GM19238 (cell line): Measurements from ENCODE around the gene SULF2.

Experiments used
- DNase-seq: peaks from one replicate; pipeline ENCODE4 v3.0.0; 2011; ENCODE audit warnings: low spot score; ENCODE audit not compliant: insufficient read length

SULF2 gene

DNA sequence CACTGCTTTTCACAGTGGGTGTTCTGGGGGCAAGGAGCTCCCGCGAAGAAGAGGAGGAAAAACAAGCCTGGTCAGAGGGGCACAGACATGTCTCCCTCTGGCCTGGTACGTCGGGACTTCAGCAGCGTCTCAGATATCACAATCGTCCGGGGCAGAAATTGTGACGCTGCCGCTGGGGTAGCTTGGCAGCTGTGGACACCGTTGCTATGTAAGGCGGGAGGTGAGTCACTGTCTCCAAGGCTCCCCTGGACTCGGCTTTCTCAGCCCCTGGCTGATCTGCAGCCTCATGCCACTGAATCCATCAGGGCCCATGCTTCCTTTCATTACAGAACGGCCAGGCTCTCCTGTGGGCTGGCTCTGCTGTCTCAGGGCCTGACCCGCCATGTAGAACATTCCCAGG is 98.7 kb downstream of the SULF2 start:
- DNase-seq = no peak

DNA sequence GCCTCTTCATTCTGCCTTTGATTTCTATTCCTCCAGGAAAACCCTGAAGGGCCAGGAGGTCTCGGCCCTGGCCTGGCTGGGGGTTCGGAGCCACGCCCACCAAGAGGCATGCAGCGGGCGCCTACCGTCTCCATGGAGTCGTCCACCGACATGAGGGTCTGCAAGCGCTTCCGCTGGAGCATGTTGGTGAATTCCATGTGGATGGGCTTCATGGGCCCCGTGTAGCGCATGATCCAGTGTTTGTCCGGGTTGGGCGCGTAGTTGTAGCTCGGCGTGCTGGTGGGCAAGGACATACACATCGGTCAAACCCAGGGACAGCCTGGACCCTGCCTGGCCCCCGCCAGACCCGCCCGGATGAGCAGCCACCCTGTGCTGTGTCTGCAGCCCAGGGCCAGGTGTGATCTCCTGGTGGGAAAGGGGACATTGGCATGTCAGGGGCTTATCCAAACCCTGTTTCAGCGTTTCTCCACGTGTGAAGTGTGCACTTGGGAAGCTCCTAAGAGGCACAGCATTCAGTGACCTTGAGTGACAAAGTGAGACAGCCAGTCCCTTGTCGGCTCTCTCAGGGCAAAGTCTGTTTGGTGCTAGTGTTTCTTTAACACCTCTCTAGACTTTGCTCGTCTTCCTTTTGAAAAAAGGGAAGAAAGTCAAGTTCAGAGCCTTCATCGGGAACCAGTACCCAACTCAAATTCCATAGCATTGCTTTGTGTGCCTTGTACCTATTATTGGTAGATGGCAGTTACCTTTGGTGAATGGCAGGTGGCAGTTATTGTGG is 100.8 kb downstream of the SULF2 start:
- no peak for DNase-seq

DNA sequence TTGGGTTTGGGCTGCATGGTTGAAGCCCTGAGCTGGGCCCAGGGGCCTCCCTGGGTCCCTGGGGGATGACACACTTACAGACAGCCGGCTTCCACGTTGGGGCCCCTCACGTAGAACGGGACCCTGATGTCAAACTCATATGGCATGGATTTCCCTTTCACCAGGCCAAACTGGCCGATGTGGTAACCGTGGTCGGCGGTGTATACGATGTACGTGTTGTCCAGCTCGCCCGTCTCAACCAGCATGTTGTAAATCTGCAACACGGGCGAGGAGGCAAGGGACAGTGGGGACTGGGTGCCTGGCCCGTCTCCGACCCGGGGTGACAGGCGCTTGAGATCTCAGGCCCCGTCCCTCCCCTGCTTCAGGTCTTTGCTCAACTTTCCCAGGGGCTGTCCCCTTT is 102.4 kb downstream of the SULF2 start:
- DNase-seq = no peak

DNA sequence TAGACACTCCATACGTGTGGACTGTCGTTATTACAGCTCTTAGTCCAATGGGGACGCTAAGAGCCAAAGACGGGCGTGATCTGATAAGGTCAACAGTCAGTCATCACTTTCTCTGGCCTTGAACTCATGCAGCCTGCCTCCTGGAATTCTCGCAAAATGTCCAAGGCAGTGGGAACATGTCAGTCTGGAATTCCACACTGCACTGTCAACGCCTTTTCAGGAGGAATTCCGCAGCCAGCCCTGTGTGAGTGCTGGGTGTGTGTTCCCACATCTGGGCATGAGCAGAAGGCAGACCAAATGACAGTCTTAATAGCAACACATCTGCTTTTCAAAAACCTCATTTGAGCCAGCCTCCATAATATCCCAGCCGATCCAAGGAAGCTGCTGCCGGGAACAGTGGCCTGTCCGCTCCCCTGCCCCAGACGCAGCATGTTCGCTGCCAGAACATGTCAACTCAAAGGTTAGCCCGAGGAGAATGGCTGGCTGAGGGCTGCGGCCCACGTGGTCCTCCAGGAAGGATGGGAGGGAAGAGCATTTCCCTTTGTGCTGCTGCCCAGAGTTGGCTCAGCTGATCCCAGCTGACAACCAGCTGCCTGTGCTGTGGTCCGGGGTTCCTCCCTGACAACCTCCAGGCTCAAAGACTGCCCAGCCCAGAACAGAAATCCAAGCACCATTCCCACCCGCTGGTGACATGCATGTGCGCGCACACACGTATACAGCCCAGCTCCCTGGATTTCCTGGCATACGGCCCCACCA is 103.1 kb downstream of the SULF2 start:
- no peak for DNase-seq

DNA sequence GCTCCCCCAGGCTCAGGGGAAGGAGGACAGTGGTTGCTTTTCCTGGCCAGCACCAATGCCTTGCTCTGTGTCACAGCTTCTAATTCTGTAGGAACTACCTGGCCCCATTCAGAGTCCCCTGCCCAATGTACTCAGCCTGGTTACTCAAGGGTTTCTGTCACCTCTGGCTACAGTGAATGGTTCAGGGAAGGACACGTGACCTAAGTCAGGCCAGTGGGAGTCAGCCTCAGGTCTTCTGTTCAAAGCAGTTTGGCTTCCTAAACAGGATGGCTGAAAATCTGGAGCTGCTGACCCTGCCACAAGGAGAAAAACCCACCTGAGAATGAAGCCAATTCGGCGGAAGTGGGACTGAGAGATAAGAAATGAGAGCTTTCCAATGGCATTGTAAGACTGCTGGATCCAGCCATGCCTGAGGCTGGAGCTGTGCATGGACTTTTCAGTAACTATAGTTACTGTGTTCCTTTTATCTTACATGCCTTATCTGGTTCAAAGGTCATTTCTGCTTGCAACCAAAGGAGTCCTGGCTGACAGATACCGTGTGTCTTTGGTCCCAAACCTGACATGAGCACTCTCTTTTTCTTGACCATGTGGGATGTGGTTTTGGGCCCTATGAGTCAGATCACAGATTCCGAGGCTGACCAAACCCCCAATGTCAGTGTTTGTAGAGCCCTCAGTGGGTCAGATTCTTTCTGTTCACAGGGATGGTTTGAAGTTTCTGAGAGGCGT is 104.3 kb downstream of the SULF2 start:
- no peak for DNase-seq

DNA sequence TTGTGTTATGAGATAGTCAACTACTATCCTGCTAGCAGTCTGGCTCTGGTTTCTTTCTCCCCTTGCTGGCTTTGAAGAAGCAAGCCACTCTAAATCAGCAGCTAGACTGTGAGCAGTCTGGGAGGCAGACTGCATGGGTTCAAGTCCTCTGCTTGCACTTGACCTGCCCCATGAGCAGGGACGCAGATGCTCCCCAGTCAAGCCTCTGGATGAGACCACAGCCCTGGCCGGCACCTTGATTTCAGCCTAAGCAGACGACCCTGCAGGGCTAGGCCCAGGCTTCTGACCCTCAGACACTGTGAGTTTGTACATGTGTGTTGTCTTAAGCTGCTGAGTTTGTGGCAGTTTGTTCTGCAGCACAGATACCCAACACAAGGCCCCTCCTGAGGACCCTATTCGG is 105.8 kb downstream of the SULF2 start:
- DNase-seq = no peak

DNA sequence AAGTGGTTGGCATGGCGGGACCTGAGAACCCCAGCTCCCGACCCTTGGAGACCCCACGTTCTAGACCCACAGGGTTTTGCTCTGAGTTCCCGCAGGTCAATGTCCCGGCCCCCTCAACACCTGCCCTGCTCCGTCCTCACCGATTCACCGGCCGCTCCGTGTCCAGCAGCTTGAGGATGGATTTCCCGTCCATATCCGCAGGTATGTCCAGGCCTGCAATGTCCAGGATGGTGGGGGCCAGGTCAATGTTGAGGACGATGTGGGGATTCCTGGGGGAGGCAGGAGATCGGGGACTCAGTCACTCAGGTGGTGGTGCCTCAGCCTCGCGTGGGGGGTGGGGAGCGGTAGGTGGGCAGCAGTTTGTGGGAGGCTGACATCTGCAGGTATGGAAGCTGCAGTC is 106.7 kb downstream of the SULF2 start:
- no peak for DNase-seq

DNA sequence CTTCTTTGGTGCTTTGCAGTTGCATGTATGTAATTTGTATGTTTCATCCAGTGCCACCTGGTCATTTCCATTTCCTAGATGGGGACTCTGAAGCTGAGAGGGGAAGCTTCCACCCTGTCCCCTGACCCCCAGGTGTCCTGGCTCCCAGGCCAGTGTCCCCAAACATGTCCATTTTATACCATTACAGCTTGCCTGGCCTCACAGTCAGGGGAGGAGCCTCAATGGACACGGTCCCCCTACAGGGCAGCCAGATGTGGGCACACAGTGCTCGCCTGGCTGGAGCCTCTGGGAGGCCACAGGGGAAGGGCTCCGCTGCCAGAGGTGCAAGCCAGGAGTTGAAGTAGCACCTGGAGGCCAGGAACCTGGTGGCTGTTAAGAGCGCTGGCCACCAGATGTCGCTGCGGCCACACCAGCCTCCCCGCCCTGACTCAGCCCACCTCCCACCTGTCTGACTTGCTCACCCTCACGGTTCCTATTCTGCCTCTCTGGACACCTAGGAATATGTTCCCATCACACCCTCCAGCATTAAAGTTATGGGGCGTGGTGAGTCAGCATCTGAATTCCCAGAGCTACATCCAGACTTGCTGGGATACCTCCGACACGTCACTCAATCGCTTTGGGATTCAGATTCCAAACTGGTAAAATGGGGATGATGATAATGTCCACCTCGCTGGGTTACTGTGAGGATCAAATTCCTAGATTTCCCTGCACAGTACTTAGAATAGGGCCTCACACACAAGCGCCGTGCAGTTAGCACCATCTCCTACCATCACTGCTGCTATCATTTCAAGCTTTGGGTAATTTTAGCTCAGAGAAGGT is 107.4 kb downstream of the SULF2 start:
- DNase-seq = peak; percentile 74

DNA sequence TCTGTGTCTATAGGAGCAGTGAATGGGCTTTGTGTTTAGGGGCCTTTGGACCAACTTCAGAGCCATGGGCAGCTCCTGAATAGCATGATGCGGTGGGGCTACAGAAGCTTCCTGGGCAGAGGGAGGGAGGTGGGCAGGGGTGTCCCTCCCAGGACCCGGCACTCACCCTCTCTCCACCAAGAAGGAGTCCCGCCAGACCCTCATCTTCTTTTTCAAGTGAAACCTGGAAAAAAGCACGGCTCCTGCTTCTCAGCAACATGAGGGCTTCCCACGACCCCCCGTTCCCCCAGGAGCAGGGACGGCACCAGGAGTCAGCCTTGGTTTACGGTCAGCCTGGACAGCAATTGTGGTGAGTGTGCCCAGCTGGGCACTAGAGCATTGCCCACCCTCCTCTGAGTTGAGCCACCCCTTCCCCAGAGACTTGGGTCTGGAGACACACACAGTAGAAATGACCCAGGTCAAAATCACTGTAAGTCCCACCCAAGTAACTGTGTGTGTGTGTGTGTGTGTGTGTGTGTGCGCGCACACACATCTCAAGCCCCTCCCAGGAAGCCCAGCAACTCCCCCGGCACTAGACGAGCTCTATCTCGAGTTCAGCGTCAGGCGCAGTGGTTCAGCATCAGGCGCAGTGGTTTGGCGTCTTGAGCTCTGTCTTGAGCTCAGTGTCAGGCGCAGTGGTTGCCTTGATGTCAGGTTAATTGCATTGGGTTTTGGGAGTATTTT is 108.2 kb downstream of the SULF2 start:
- no peak for DNase-seq

DNA sequence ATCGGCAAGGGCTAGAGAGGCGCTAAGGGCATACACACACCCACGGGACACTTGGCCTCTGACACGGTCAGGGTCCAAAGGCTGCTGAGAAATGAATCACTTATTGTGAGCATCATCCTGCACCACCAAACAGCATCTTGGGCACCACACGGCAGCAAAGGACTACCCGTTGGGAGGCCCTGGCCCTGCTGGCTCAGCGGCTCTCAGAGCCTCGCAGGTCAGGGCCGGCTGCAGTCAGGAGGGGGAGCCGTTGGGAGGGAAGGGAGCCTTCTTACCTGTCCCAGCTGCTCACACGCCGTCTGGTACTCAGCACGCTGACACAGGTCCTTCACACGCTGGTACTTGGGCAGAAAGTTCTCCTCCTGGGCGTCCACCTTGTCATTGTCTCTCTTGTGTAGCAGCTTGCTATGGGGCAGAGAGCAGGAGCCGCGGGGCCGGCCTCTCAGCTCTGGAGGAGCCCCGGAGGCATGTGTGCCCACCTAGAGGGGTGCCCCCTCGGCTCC is 109.0 kb downstream of the SULF2 start:
- DNase-seq = no peak

DNA sequence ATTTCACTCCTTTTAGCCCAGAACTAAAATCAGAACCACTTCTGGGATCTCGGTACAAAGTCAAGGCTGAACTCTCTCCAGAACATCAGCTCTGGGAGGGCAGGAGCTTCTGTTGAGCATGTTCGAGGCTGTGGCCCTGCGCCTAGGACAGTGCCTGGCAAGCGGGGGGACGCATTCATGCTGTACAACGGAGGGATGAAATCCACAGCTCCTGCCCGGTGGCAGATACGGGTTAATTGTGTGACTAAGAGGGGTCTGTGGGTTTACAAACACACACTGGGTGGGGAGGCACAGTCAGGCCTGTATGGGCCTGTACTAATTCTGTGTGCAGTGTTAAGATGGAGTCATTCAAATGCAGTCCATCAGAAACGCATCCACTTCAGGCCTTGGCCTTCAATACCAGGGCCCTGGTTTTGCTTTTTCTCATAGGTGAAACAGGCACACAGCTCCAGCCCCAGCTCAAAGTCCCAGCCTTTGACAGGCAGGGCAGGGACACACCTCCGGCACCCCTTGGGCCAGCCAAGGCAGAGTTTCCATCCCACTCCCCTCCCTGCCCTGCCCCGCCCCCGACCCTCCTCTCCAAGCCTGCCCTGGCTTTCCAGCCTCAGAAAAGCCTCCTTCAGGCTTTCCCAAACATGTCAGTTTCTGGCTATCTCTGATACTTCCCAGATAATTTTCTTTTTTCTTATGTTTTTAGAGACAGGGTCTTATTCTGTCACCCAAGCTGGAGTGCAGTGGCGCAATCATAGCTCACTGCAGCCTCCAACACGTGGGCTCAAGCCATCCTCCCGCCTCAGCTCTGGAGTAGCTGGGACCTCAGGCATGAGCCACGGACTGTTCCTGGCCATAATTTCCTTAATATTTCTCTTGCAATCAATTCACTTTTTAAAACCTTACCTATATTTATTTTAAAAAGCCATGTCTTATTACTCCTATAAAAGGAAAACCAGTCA is 109.8 kb downstream of the SULF2 start:
- DNase-seq = no peak

DNA sequence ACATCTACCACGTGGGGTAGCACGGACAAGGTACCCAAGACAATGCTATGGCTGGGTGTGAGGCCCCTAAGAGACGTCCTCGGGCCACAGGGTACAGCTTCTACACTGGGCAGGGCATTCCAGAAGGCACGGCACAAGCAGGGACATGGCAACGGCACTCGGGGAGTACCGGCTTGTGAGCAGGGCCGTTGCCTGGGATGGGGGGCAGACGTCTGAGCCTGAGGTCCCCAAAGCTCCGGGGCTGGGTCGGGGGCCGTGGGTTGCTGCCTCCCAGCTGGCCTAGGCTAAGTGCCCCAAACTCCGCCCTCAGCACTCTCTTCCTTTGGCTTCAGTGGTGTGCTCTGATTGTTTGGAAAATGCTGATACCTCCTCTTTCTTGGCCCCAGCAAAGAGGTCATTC is 110.6 kb downstream of the SULF2 start:
- no peak for DNase-seq

DNA sequence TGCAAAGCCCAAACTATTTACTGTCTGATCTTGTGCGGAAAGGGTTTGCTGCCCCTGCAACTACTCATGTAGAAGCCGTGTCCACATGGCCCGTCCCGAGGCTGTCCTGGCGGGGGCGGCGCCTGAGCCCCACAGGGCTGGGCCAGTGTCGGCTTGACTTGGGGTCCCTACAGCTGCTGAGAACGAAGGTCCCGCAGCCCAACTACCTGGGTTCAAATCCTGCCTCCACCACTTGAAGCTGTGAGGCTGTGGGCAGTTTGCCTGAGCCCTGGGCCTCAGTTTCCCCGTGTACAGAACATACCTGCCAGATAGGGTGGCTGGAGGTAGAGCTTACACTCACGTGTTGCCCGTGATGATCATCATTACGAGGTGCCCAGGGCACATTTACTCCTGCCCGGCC is 111.1 kb downstream of the SULF2 start:
- no peak for DNase-seq

DNA sequence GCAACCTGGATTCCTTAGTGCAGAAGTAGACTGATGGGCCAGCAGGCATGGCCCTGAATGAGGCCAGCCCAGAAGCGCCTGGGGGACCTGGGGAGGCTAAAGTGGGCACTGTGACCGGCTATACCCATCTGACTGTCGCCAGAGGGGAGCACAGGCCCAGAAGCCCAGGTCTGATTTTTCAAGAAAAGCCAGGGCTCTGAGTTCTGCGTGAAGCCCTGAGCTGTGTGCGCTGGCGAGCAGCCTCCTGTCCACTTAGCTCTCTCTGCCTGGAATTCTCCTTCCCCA is 111.7 kb downstream of the SULF2 start:
- DNase-seq = no peak

DNA sequence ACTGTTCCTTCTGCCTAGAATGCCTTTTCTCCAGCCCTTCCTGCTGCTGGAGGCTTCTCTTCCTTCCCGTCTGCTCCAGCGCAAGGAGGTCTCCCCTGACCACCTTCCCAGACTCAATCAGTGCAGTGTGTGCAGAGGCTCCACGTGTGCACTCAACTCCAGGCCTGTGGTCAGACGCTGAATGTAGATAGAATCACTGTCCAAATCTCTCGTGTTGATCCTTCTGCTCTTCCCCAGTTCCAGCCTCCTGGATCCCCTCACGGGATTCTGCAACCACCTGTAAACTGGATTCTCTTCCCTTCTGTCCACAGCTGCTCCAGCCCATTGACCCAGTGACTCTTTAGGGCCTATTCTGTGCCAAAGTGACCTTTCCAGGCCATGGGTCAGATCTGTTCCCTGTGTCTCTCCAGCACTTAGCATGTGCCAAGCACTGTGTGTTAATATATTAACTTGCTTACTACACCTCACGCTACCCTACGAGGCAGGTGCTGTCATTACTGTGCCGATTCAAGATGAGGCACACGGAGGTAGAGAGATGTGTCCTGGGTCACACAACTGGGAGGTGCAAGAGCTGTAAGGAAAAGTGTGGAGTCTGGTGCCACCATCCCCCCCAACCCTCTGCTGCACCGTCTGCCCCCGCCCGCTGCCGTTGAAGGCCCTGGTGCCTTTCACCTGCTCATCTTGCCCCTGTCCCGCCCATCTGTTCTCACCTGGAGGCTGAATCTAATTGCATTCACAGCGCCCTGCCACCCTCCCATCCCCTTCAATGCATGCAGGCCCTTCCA is 112.2 kb downstream of the SULF2 start:
- no peak for DNase-seq

DNA sequence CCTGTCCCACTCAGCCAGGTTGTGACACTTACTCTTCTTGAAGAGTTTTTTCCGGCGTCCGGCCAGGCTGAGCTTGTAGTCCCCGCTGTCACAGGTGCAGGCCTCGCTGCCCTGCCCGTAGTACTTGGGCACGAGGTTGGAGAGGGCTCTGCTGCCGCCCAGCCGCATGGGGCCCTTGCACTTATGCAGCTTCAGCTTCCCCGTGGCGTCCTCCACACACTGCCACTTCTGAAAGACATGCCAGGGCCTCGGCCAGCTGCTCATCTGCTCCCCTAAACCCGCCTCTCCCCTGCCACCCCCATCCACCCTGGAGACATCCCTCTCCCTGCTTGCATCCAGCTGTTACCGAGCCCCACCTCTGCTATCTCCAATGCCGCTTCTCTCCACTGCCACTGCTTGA is 113.1 kb downstream of the SULF2 start:
- no peak for DNase-seq

DNA sequence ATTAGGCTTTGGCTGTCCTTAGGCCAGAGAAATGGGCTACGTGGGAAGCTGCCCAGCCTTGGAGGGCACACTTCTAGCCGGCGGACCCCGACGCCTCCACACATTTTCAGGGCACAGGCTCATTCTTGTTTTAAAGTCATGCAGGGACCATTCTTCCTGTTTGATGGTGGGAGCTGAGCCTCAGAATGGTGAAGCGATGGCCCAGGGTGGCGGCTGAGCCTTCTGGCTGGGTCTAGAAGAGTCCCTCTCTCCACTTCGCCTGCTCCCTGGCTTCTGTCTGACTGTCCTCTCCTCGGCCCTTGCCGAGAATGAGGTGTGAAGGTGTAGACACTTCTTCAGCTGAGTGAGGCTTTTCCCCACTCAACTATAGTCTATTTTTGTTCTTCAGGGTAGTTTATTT is 114.4 kb downstream of the SULF2 start:
- no peak for DNase-seq

DNA sequence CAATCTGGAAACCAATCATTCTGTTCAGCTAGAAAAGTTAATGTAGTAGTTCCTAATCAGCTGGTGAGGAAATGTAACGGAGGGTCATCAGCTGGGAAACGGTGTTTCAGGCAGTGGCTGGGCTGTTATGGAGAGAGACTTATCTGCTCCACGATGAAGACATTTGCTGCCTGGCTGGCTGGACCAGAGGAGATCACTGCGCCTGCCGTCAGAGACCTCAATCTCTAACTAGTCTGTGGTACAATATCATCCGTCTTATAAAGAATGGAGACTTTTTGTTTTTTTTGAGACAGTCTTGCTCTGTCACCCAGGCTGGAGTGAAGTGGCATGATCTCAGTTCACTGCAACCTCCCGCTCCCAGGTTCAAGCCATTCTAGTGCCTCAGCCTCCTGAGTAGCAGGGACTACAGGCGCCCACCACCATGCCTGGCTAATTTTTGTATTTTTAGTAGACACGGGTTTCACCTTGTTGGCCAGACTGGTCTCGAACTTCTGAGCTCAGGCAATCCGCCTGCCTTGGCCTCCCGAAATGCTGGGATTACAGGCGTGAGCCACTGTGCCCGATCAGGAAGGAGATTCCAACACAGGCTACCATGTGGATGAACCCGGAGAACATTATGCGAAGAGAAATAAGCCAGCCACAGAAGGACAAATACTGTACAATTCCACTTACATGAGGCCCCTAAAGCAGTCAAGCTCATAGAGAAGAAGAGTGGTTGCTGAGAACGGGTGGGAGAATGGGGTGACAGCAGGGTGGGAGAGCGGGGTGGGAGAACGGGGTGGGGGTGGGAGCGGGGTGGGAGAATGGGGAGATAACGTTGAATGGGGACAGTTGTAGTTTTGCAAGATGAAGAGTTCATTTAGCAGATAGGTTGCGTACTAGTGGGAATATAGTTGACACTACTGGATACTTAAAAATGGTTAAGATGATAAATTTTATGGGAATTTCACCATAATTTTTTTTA is 115.1 kb downstream of the SULF2 start:
- DNase-seq = no peak
